LNCAP (cell line): Measurements from ENCODE around the gene SHROOM3.

ENCODE experiments used
- CTCF ChIP-seq: fragments of 450-650 bp; IDR thresholded peaks from 2 replicates; pipeline ENCODE4 v1.5.1; 2017; ENCODE audit warnings: mild to moderate bottlenecking

The SHROOM3 gene

GRCh38 chr4:76644831-76645485, 209.9 kb downstream of the SHROOM3 start:
- TF ChIP-seq CTCF: no peak

- no peak for TF ChIP-seq CTCF
These were observed 214.1 kb downstream of the SHROOM3 start for GRCh38 chr4:76649086-76649485.

DNA sequence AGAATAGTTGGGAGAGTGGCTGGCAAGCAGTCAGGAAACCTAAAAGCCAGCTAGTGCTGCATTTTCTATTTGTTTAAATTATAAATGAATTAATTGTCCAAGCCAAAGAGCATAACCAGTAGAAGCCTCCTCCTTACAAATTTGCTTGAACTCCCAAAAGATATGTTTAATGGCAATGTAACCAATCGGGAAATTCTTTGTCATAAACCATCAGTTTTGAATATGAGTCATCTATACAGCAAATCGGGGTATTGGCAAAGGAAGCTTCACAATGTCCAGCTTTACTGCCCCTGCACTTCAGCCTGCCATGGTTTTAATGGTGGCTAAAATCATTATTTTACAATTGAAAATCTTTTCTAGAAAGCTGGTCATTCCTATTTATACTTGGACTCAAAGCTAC, 216.6 kb downstream of the SHROOM3 start:
- no peak for TF ChIP-seq CTCF

DNA sequence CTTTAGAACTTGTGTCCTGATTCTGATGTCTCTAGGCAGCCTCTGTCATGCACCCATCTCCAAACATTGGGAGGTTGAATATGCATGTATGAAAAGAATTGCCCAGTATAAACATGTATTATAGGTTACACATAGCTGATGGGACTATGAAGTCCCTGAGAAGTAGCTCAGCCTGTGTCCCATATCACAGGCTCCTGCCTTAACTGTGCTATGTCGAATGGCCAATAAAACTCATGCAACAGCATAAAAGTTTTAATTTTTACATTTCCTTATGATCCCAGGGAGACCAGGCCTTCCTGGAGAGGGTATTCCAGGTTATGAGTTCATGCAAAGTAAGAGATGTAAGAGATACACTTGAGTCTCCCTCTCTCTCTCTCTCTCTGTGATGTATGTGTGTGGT, 217.4 kb downstream of the SHROOM3 start:
- TF ChIP-seq CTCF: no peak

GRCh38 chr4:76654084-76654483, 219.1 kb downstream of the SHROOM3 start:
- no peak for TF ChIP-seq CTCF

DNA sequence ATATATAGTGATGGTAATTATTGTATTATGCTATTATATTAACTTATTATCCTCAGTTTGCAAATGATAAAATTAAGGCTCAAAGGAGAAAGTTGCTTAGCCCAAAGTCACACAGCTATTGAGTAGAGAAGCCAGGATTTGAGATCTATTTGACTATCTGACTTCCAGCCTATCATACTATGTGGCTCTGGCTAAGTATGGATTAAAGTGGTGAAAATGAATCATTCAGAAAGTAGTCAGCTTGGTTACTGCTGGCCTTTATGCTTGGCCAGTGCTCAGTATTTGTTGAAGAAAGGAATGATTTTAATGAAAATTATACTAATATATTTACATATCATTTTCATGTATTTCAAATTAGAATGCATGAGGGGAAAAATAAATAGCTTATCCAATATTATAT, 219.8 kb downstream of the SHROOM3 start:
- TF ChIP-seq CTCF: no peak

DNA sequence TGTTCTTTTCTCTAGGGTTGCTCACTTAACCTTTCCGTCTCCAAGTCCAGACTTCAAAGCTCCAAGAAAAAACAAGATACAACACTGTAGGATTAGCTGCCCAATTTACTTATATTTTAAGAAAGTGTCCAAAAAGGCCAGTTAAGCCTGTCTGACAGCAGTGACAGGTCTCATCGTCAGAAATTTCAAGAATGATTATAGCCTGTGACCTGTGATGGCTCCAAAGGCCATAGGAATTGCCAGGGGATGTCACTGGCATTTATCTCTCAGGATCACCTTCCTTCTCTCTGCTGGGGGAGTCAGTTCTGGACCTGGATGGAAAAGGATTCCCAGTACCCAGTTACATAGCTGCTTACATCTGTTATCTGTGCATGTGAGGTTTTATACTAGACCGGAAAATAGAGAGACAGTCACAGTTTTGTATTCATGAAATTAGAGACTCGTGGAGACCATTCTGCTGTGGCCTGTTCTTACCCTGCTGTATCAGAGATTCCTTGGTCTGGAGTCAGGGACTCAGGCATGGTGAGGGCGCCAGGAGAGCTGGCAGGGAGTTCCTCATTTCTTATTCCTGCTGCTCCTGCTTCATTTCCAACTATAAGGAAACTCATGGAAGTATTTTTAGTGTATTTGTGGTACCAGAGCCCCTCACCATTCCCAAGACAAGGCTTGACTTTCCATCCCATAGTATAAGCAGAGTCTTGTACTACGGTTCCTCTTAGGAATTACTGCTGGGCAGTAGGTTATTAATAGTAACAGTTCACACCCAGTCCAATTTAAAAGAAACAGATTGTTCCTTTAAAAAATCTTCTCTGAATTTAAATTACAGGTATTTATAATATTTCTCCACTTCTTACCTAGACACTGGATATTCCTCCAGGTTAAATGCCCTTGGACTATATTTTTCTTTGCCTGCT, 220.8 kb downstream of the SHROOM3 start:
- no peak for TF ChIP-seq CTCF
